Peyer's patch (tissue), 4 donors: ENCODE results near the gene FAM120A. TPM values are rescaled to one million over a fixed set of nuclear protein-coding genes. Genes with fewer than 3 reads are reported as not detected.
A peak's percentile ranks its signal among the peaks of the same experiment; 100 is the strongest.

Experiments used
- DNase-seq, 3 donors: peaks; one replicate each; pipeline ENCODE4 v3.0.0-alpha.2; 2017 to 2019
- H3K27ac ChIP-seq, 4 donors: fragments of 200-600 bp; sonication (generic); one replicate each; pipeline ENCODE4 v1.5.1; 2016 to 2019
- H3K27me3 ChIP-seq, 2 donors: fragments of 200-600 bp; sonication (generic); one replicate each; pipeline ENCODE4 v1.5.1; 2019
- H3K36me3 ChIP-seq, 3 donors: fragments of 200-600 bp; sonication (generic); one replicate each; pipeline ENCODE4 v1.5.1; 2016 to 2019
- H3K4me1 ChIP-seq, 4 donors: fragments of 200-600 bp; sonication (generic); one replicate each; pipeline ENCODE4 v1.5.1; 2016 to 2019
- H3K4me3 ChIP-seq, 4 donors: fragments of 200-600 bp; sonication (generic); 1 replicate in 3 of 4; 2 replicates in 1 of 4; pipeline ENCODE4 v1.5.1; 2016 to 2019; ENCODE audit warnings: mild to moderate bottlenecking in 1 of 4
- H3K9me3 ChIP-seq, 4 donors: fragments of 200-600 bp; sonication (generic); one replicate each; pipeline ENCODE4 v1.5.1; 2016 to 2019; ENCODE audit warnings: mild to moderate bottlenecking in 1 of 4
- CTCF ChIP-seq, 6 experiments: fragments of 450-650 bp in 4 of 6; fragments of 200-600 bp in 2 of 6; sonication (generic) in 1 of 6; IDR thresholded peaks; one replicate each; pipeline ENCODE4 v1.5.1; 2017 to 2019; ENCODE audit warnings: antibody characterized with exemption in 6 of 6, mild to moderate bottlenecking in 3 of 6, moderate library complexity in 1 of 6
- POLR2A ChIP-seq, 2 donors: fragments of 450-650 bp; IDR thresholded peaks; one replicate each; pipeline ENCODE4 v1.5.1; 2017; ENCODE audit warnings: antibody characterized with exemption in 2 of 2, mild to moderate bottlenecking in 2 of 2, moderate library complexity in 2 of 2
- total RNA-seq, 4 donors: library from RNA; depleted of rRNA; stranded (reverse); fragments of >200 nt; gene quantifications; one replicate each; pipeline ENCODE4 v1.1.0, GENCODE V29; 2016

The FAM120A gene
- total RNA-seq, 4 donors from 2014 or later = 128 to 159 (median 136) TPM

GRCh38 chr9:93417538-93417937 lies 33.9 kb upstream of the FAM120A start:
- Histone ChIP-seq H3K36me3 (no peaks in the 10 kb centered on the region), H3K9me3 (peaks cover 0 to 17% (median 1%) of the 10 kb centered on the region in 4 donors), H3K4me1 (no peaks in the 10 kb centered on the region), H3K4me3 (no peak overlapping the region), H3K27ac (no peak overlapping the region), H3K27me3 (no peaks in the 10 kb centered on the region)
- no peak for DNase-seq
- no peak for TF ChIP-seq POLR2A (IDR thresholded peaks at IDR 0.05)
- TF ChIP-seq CTCF (IDR thresholded peaks at IDR 0.05) = no peak

DNA sequence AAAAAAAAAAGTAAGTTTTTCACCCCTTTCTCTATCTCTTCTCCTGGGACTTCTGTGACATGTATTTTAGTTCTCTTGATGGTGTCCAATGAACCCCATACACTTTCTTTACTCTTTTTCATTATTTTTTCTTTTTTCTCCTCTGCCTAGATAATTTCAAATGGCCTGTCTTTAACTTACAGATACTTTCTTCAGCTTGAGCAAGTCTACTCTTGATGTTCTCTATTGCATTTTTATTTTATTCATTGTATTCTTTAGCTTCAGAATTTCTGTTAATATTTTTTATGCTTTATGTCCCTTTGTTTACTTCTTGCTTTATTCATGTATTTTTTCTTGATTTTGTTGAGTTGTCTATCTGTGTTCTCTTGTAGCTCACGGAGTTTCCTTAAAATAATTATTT lies 32.5 kb upstream of the FAM120A start:
- Histone ChIP-seq H3K9me3 (peaks cover 0 to 17% (median 1%) of the 10 kb centered on the region in 4 donors), H3K27ac (no peak overlapping the region), H3K4me3 (no peak overlapping the region), H3K27me3 (no peaks in the 10 kb centered on the region), H3K36me3 (no peaks in the 10 kb centered on the region), H3K4me1 (no peaks in the 10 kb centered on the region)
- DNase-seq = no peak
- no peak for TF ChIP-seq POLR2A (IDR thresholded peaks at IDR 0.05)
- no peak for TF ChIP-seq CTCF (IDR thresholded peaks at IDR 0.05)

DNA sequence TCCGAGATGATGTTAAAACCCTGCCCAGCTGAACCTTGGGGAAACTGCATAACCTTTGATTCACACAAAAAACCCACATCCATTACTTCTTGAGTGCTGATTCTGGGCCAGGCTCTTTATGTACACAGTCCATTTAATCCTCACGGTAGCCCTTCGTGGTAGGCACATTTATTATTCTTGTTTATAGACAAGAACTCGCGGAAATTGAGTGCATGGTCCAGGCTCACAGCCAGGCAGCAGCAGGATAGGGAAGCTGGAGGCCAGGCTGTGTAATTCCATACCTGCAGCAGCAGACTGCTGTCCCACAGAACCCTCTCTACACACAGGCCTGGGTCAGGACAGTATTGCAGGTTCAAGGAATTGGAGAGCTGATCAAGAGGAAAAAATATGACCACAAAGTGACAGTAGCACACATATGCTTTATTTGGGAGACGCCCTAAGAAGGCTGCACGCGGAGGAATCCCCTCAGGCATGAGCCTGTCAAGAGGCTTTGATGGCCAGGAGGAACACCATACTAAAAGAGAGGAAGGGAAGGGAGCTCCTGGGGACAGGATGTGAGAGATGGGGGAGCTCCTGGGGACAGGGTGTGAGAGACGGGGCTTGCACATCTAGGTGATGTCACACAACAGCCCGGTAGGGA lies 28.4 kb upstream of the FAM120A start:
- H3K4me3 ChIP-seq = no peak overlapping the region
- TF ChIP-seq CTCF (IDR thresholded peaks at IDR 0.05) (no peak), POLR2A (IDR thresholded peaks at IDR 0.05) (no peak)
- no peaks in the 10 kb centered on the region for H3K36me3 ChIP-seq
- DNase-seq = no peak
- no peaks in the 10 kb centered on the region for H3K4me1 ChIP-seq
- H3K9me3 ChIP-seq = peaks cover 0 to 17% (median 0%) of the 10 kb centered on the region in 4 donors
- H3K27ac ChIP-seq = no peak overlapping the region
- H3K27me3 ChIP-seq = no peaks in the 10 kb centered on the region

- Histone ChIP-seq H3K4me3 (no peak overlapping the region), H3K36me3 (no peaks in the 10 kb centered on the region), H3K27ac (no peak overlapping the region), H3K27me3 (no peaks in the 10 kb centered on the region), H3K4me1 (no peaks in the 10 kb centered on the region), H3K9me3 (no peaks in the 10 kb centered on the region)
- TF ChIP-seq CTCF (IDR thresholded peaks at IDR 0.05) (peak in 4 of 6 experiments; percentile 5 to 43 (median 28)), POLR2A (IDR thresholded peaks at IDR 0.05) (no peak)
- peak in 1 of 3 donors; percentile 50 for DNase-seq
These were observed 23.7 kb upstream of the FAM120A start for GRCh38 chr9:93427655-93428379.

DNA sequence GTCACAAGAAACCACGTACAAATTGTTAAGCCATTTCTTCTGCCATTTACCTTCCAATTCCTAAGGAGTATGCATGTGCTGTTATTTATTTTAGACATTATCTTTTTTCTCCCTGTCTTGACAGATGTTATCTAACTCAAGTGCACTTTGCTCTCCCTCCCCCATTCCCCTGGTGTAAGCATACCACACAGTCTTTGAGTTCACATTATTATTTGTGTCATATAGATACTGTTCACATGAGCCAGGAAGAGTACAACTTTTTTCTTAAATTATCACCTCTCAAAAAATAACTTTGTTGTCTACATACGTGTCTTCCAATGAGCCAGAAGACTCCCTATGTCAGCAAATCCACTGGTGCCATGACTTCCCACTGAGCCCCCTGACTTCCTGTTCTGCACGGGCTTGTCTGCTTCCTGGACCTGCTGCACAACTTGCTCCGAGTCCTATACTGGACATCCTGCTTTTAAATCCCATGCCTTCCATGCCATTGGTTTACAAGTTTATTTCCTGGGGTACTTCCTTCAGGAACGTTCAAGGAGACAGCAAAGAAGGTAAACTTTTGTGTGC lies 19.9 kb upstream of the FAM120A start:
- no peak overlapping the region for H3K27ac ChIP-seq
- no peaks in the 10 kb centered on the region for H3K9me3 ChIP-seq
- no peak overlapping the region for H3K4me3 ChIP-seq

More for the DNA sequence above, 19.9 kb upstream of the FAM120A start:
- Histone ChIP-seq H3K27me3 (no peaks in the 10 kb centered on the region), H3K36me3 (no peaks in the 10 kb centered on the region), H3K4me1 (no peaks in the 10 kb centered on the region)
- DNase-seq = no peak
- TF ChIP-seq POLR2A (IDR thresholded peaks at IDR 0.05) (no peak), CTCF (IDR thresholded peaks at IDR 0.05) (no peak)
